ENCODE measurements around the gene SOX6. TPM values are rescaled to one million over a fixed set of nuclear protein-coding genes. Genes with fewer than 3 reads are reported as not detected.

SOX6 gene
- total and polyA plus RNA-seq, 2 of the 13 experiments (the other 11 are each of a cell fraction or from before 2014, with no cell fraction given) = 2.6 to 11.2 TPM

- 10% methylated on average over 3 of the region's 3 CpGs for WGBS (ENCODE audit: low lambda C conversion rate)
- Histone ChIP-seq H4K20me1 (ENCODE audit: insufficient read depth, low read length) (no peaks in the 10 kb centered on the region), H3K4me3 (replicated peaks in 1 of 3; ENCODE audit: insufficient read depth in 1 of 3, low read depth in 2 of 3, low read length in 3 of 3) (no peak overlapping the region), H3K27me3 (ENCODE audit: control insufficient read depth in 1 of 2, insufficient read depth in 2 of 2, low read length in 2 of 2) (no peaks in the 10 kb centered on the region), H3K4me1 (ENCODE audit: insufficient read depth, low read length) (peaks cover 17% of the 10 kb centered on the region), H3K4me2 (ENCODE audit: low read depth, low read length) (no peak overlapping the region), H3K9me3 (ENCODE audit: low read length) (no peaks in the 10 kb centered on the region), H2AFZ (ENCODE audit: low read length) (no peak overlapping the region), H3K9ac (ENCODE audit: insufficient read depth, low read depth, low read length) (no peak overlapping the region), H3K79me2 (ENCODE audit: insufficient read depth, low read length) (no peaks in the 10 kb centered on the region), H3K36me3 (replicated peaks in 1 of 2; ENCODE audit: control insufficient read depth in 1 of 2, insufficient read depth in 2 of 2, low read length in 2 of 2) (no peaks in the 10 kb centered on the region), H3K27ac (ENCODE audit: extremely low read length, insufficient read depth, low read length) (no peak overlapping the region)
- in situ Hi-C loops (cut with HindIII; ENCODE audit: extremely low pct_ligation_motif_present, low pct_unique_long_range_greater_than_20kb) (no loop called here), intact Hi-C loops (cut with micrococcal nuclease; ENCODE audit: unreplicated experiment) (no loop called here)
- FAIRE-seq = no peak
- no peak for DNase-seq (ENCODE audit: low spot score)
- ChIA-PET CTCF (ENCODE audit: low intra/inter-chr PET ratio, low total read pairs) (no interaction called here), POLR2A (no interaction called here)
- no peak for ATAC-seq
- no TSS peak for BruUV-seq (replicated peaks)
- TF ChIP-seq GRHL1 (CRISPR knock-in tag; conservative IDR thresholded peaks at IDR 0.05) (no peak), CREB3 (CRISPR knock-in tag; IDR thresholded peaks at IDR 0.05) (no peak), DRAP1 (CRISPR knock-in tag; IDR thresholded peaks at IDR 0.05) (no peak), CC2D1A (CRISPR knock-in tag; IDR thresholded peaks at IDR 0.05) (no peak), SRSF4 (IDR thresholded peaks at IDR 0.05; ENCODE audit: low read depth, low read length, poor library complexity, severe bottlenecking) (no peak), PHF20 (CRISPR knock-in tag; IDR thresholded peaks at IDR 0.05) (no peak)
Measured at GRCh38 chr11:16363706-16364105, 7.4 kb upstream of the SOX6 start.
